Heart right ventricle (tissue), 16 donors: ENCODE data around the gene PPFIA3. TPM values are rescaled to one million over a fixed set of nuclear protein-coding genes. Genes with fewer than 3 reads are reported as not detected.

Experiments used
- ATAC-seq, 8 donors: fragments of 200-7000 bp; cut with Tn5 transposase; one replicate each; pipeline ENCODE4 v1.9.1; 2020; ENCODE audit warnings: mild to moderate bottlenecking in 8 of 8, moderate library complexity in 8 of 8, moderate number of reproducible peaks in 1 of 8
- DNase-seq, 2 donors: peaks; one replicate each; pipeline ENCODE4 v3.0.0-alpha.2; 2020
- H3K27ac ChIP-seq, 10 donors: fragments of 200-600 bp; sonication (generic) in 2 of 10; one replicate each; pipeline versions ENCODE4 v1.5.0 to v1.8.0; 2020 to 2022; ENCODE audit warnings: mild to moderate bottlenecking in 3 of 10
- H3K27me3 ChIP-seq, 7 donors: fragments of 200-600 bp; one replicate each; pipeline ENCODE4 v1.8.0; 2021 to 2022; ENCODE audit warnings: mild to moderate bottlenecking in 2 of 7
- H3K36me3 ChIP-seq, 9 donors: fragments of 200-600 bp; sonication (generic) in 1 of 9; one replicate each; pipeline versions ENCODE4 v1.5.0 to v1.8.0; 2020 to 2022; ENCODE audit warnings: mild to moderate bottlenecking in 2 of 9
- H3K4me1 ChIP-seq, 9 donors: fragments of 200-600 bp; sonication (generic) in 1 of 9; one replicate each; pipeline versions ENCODE4 v1.5.0 to v1.8.0; 2020 to 2022; ENCODE audit warnings: mild to moderate bottlenecking in 4 of 9
- H3K4me3 ChIP-seq, 10 donors: fragments of 200-600 bp; sonication (generic) in 2 of 10; one replicate each; pipeline versions ENCODE4 v1.5.0 to v1.8.0; 2020 to 2022; ENCODE audit warnings: mild to moderate bottlenecking in 7 of 10, moderate library complexity in 2 of 10
- H3K9me3 ChIP-seq, 11 donors: fragments of 200-600 bp in 10 of 11; sonication (generic) in 2 of 11; one replicate each; pipeline versions ENCODE4 v1.5.0 to v1.8.0; 2013 to 2022; ENCODE audit warnings: mild to moderate bottlenecking in 2 of 11, control low read depth in 1 of 11, moderate library complexity in 1 of 11
- WGBS, 2 donors: extraction: QIAGEN DNeasy Blood & Tissue Kit; methylation state at CpG; one replicate each; pipeline ENCODE4 v1.1.7; 2013; ENCODE audit warnings: inconsistent platforms in 1 of 2; 5-methylcytosine and 5-hydroxymethylcytosine counted together
- intact Hi-C, 10 donors: fragments of 100-400 bp; cut with DNase I; formaldehyde crosslinking; loops; one replicate each; pipeline versions ENCODE4 v1.11.1 to v1.14.2; 2022
- polyA plus RNA-seq, 2 donors: library from polyadenylated mRNA; stranded (reverse); fragments of 200-250 nt; gene quantifications; one replicate each; pipeline ENCODE4 v1.2.3, GENCODE V29; 2013
- total RNA-seq, 10 donors: library from RNA; stranded (reverse); fragmentation: NEBNext Ultra II Directional in 3 of 10; extraction: Animal tissue kit (Norgen Biotek cat#: 25700) in 3 of 10; gene quantifications; one replicate each; pipeline versions ENCODE4 v1.2.1 to v1.2.4, GENCODE V29; 2021 to 2023
- TF ChIP-seq, protein P1 (sequence below), 9 donors: fragments of 200-600 bp; sonication (generic) in 2 of 9; IDR thresholded peaks; one replicate each; pipeline versions ENCODE4 v1.5.0 to v1.8.0; 2021 to 2022; ENCODE audit warnings: antibody characterized with exemption in 9 of 9, mild to moderate bottlenecking in 5 of 9, moderate library complexity in 1 of 9
- donor health status: Arrhythmogenic right ventricular cardiomyopathy.
- donor health status: ischemic (EF 13 %, LVEDD 7.1; RV severe dilation, severe dysfunction).
- donor health status: healthy with polysubstance abuse.
- donor health status: DM: no; HTN: yes; CAD: no.
- donor health status: DM: no; HTN: no; CAD: no.
- donor health status: ischemic (EF 25% LVEDD 6.9; RV normal size, moderate dysfunction).
- donor health status: ischemic (EF 25% LVEDD 5.7; RV mildly dilated, moderate dysfunction).
- donor health status: healthy.
- donor health status: DM: yes; HTN: yes; CAD: no.
- donor health status: Ischemic cardiomyopathy.
- donor health status: ischemic (EF 35%, LVEDD 5.7; RV mildly dilated, moderate dysfunction).
- donor health status: nonischemic (EF 11% LVEDD 7.7; RV severe dilation, severe dysfunction).
- donor health status: DM: yes; HTN: yes; CAD: no.
- donor health status: PGD.
- donor health status: ischemic (EF 29% LVEDD 5.4; RV normal size, mild dysfunction).
- donor health status: nonischemic (EF 23%, LVEDD 6.1; RV moderate dilation, normal function).

PPFIA3 gene
- total and polyA plus RNA-seq, 12 donors: 3.6 to 16.7 (median 6.3) TPM

DNA sequence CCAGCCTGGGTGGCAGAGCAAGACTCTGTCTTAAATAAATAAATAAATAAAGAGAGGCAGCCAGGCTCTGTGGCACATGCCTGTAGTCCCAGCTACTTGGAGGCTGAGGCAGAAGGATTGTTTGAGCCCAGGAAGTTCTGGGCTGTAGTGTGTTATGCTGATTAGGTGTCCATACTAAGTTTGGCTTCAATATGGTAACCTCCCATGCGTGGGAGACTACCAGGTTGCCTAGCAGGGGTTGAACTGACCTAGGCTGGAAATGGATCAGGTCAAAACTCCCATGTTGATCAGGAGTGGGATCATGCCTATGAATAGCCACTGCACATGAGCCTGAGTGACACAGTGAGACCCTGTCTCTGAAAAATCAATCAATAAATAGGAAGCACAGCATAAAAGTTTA lies 38.1 kb upstream of the PPFIA3 start:
- TF ChIP-seq, protein P1, sequence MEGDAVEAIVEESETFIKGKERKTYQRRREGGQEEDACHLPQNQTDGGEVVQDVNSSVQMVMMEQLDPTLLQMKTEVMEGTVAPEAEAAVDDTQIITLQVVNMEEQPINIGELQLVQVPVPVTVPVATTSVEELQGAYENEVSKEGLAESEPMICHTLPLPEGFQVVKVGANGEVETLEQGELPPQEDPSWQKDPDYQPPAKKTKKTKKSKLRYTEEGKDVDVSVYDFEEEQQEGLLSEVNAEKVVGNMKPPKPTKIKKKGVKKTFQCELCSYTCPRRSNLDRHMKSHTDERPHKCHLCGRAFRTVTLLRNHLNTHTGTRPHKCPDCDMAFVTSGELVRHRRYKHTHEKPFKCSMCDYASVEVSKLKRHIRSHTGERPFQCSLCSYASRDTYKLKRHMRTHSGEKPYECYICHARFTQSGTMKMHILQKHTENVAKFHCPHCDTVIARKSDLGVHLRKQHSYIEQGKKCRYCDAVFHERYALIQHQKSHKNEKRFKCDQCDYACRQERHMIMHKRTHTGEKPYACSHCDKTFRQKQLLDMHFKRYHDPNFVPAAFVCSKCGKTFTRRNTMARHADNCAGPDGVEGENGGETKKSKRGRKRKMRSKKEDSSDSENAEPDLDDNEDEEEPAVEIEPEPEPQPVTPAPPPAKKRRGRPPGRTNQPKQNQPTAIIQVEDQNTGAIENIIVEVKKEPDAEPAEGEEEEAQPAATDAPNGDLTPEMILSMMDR (IDR thresholded peaks at IDR 0.05): no peak
- H3K27me3 ChIP-seq: no peaks in the 10 kb centered on the region
- ATAC-seq (no peak), DNase-seq (no peak)
- no peaks in the 10 kb centered on the region for H3K36me3 ChIP-seq
- intact Hi-C loops: no loop called here
- peaks cover 0 to 13% (median 9%) of the 10 kb centered on the region in 9 donors for H3K4me1 ChIP-seq
- no peaks in the 10 kb centered on the region for H3K9me3 ChIP-seq
- H3K27ac ChIP-seq: no peak overlapping the region
- WGBS, 2 donors: 81 to 85% methylated on average over 1 of the region's 1 CpG
- H3K4me3 ChIP-seq: no peak overlapping the region

DNA sequence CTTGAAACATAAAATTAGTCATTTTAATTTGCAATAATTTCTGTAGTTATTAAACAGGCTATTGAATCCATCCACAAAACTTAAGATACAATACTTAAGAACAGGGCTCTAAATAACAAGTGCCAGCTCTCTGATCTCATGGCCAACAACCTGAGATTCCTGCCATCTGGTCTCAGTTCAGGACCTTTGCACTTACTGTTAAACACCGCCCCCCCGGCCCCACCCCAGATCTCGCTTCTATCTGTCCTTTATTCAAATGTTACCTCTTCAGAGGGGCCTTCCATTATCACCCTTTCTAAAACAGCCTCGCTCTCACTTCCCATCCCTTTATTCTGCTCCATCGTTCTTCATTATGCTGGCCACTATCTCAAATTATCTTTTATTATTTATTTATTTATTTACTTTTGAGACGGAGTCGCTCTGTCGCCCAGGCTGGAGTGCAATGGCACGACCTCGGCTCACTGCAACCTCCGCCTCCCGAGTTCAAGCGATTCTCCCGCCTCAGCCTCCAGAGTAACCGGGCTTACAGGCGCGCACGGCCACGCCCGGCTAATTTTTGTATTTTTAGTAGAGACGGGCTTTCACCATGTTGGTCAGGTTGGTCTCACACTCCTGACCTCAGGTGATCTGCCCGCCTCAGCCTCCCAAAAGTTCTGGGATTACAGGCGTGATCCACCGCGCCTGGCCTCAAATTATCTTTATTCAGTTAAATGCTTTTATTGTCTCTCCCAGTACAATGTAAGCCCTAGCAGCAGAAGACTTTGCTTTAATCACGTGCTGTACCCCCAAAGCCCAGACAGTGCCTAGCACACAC lies 34.9 kb upstream of the PPFIA3 start:
- ATAC-seq: no peak
- H3K27ac ChIP-seq: peak overlapping the region; percentile 5 to 95 (median 87)
- TF ChIP-seq, protein P1 (IDR thresholded peaks at IDR 0.05): no peak
- intact Hi-C loops: no loop called here
- no peak for DNase-seq
- peak overlapping the region in 9 of 10 donors; percentile 61 to 98 (median 89) for H3K4me3 ChIP-seq
- WGBS, 2 donors: 68% methylated on average over 26 of the region's 26 CpGs
- H3K27me3 ChIP-seq: no peaks in the 10 kb centered on the region
- peaks cover 2 to 41% (median 30%) of the 10 kb centered on the region in 9 donors for H3K4me1 ChIP-seq
- peaks cover 0 to 31% (median 5%) of the 10 kb centered on the region in 9 donors for H3K36me3 ChIP-seq
- no peaks in the 10 kb centered on the region for H3K9me3 ChIP-seq

GRCh38 chr19:49085020-49085867 lies 34.1 kb upstream of the PPFIA3 start, which contains the start of gene SNRNP70:
Gene SNRNP70, plus strand, starts transcription at chr19:49085451. Its CDS starts 964 bp downstream, at chr19:49086415.
- WGBS, 2 donors: 0% methylated on average over 79 to 89 of the region's 89 CpGs
- Histone ChIP-seq H3K36me3 (peaks cover 0 to 39% (median 11%) of the 10 kb centered on the region in 9 donors), H3K4me3 (peak within 1 kb of the TSS; percentile 61 to 100 (median 90)), H3K9me3 (no peaks in the 10 kb centered on the region), H3K27ac (peak within 1 kb of the TSS; percentile 5 to 95 (median 87)), H3K4me1 (peaks cover 2 to 43% (median 30%) of the 10 kb centered on the region in 9 donors), H3K27me3 (no peaks in the 10 kb centered on the region)
- intact Hi-C loops: no loop called here
- TF ChIP-seq, protein P1 (IDR thresholded peaks at IDR 0.05): peak in 2 of 9 donors; percentile 6 to 8
- ATAC-seq (peak; percentile 98 to 99 (median 99)), DNase-seq (peak; percentile 99 to 100)

DNA sequence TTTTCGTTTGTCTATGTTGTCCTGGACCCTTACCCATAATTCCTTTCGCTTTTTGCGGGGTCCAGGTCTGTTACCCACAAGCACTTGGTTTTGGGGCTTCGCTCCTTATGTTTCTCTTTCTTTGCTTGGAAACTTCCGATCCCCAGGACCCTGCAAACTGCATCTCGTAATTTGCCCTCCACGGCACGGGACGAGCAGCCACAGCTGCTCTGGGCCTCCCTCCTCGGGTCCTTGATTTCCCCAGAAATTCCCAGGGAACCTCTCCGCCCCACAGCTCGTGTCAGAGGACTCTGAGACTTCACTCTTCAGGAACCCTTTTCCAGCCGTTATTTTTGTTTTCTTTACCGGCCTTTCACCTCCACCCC lies 33.5 kb upstream of the PPFIA3 start:
- DNase-seq (no peak), ATAC-seq (no peak)
- Histone ChIP-seq H3K27ac (peak overlapping the region in 9 of 10 donors; percentile 78 to 95 (median 89)), H3K27me3 (no peaks in the 10 kb centered on the region), H3K9me3 (no peaks in the 10 kb centered on the region), H3K4me1 (peaks cover 2 to 43% (median 30%) of the 10 kb centered on the region in 9 donors), H3K4me3 (peak overlapping the region; percentile 61 to 100 (median 90)), H3K36me3 (peaks cover 0 to 45% (median 17%) of the 10 kb centered on the region in 9 donors)
- intact Hi-C loops: no loop called here
- TF ChIP-seq, protein P1 (IDR thresholded peaks at IDR 0.05): no peak
- WGBS, 2 donors: 0 to 1% methylated on average over 14 of the region's 14 CpGs
